ENCODE measurements around the gene CRCP.

CRCP gene

DNA sequence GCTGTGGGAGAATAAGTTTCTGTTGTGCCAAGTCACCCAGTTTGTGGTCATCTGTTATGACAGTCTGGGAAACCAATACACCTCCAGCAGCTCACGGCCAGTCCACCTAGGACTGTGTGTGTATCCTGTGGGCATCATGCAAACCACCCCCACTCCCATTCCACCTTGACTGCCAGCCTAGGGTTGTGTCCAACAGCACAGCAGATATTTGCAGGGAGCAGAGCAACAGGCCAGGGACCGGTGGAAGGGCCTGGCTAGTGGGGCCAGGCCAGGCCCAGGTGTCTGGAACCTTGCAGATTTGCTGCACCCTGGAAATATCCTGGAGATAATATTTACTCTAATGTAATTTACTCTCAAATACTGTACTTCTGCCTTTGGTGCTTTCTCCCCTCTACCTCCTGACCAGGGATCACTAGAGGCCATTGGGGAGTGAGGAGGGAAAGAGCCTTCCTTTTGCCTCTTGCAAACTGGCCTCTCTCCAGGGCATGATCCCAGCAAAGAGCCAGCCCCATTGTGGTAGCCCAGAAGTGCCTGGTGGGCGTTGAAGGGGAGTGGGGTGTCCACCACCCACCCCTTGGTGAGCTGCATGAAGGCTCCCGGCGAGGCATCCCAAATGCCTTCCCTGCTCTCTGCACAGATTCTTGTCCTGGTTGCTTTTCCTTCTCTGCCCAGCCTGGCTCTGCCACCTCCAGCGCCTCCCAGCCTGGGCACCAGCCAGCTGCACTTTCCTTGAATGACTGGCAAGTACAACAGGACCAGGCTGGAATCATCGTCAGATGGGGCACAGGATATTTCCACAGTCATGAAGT lies 75.3 kb downstream of the CRCP start:
- no peak for DNase-seq (ENCODE audit: low read depth, low spot score)

GRCh38 chr7:66190504-66190857 lies 75.8 kb downstream of the CRCP start:
- DNase-seq (ENCODE audit: low read depth, low spot score) = no peak

DNA sequence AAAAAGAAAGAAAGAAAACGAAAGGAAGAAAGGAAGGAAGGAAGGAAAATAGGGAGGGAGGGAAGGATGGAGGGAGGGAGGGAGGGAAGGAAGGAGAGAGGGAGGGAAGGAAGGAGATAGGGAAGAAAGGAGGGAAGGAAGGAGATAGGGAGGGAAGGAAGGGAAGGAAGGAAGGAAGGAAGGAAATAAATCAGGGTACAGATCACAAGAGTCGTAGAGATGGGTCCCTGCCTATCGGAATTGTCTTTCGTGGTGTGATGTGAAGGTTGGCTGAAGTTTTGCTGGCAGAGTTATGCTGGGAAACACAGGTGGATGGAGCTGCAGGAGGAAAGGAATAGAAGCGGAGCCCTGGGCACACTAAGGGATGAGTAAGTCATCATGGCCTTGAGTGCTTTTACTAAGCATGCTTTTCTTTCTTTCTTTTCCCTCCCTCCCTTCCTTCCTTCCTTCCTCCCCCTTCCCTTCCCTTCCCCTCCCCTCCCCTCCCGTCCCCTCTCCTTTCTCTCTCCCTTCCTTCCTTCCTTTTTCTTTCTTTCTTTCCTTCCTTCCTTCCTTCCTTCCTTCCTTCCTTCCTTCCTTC lies 78.6 kb downstream of the CRCP start:
- DNase-seq (ENCODE audit: low read depth, low spot score) = no peak

- no peak for DNase-seq (ENCODE audit: low read depth, low spot score)
Measured at GRCh38 chr7:66198469-66198868, 83.8 kb downstream of the CRCP start.

DNA sequence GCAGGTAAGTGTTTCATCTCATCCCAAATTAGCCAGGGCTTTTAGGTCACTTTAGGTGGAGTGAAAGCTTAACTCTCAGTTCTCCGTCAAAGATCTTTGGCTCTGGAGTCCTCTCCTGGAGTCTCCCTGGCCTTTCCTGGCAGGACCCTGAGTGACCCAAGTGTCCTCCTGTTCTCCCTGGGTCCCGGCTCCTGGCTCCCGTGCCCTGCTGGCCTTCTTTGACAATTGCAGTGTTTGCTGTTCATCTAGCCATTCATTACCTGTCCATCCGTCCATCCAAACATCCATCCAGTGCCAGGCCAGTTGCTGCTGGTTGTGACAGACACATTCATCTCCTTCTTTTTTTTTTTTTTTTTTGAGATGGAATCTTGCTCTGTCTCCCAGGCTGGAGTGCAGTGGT lies 84.3 kb downstream of the CRCP start:
- no peak for DNase-seq (ENCODE audit: low read depth, low spot score)

GRCh38 chr7:66202441-66202840 lies 87.8 kb downstream of the CRCP start:
- no peak for DNase-seq (ENCODE audit: low read depth, low spot score)
